GM20431 (cell line): ENCODE data around the gene ZMYND10.

Source experiments
- in situ Hi-C: fragments of 300-500 bp; cut with MseI, MboI; formaldehyde crosslinking; loops from one replicate; pipeline ENCODE4 v1.15.0; 2020; ENCODE audit warnings: low sequenced_read_pairs; ENCODE audit not compliant: unreplicated experiment

The ZMYND10 gene

GRCh38 chr3:50345586-50346234 lies at the start of gene ZMYND10:
TSS of gene ZMYND10 (minus strand) at chr3:50345732. CDS start at chr3:50345579, 153 bp downstream.
- in situ Hi-C loops: no loop called here

- in situ Hi-C loops: no loop called here
These were observed 47.5 kb upstream of the ZMYND10 start for GRCh38 chr3:50393061-50393460.

- in situ Hi-C loops: no loop called here
These were observed 46.7 kb upstream of the ZMYND10 start for GRCh38 chr3:50392101-50392715.

GRCh38 chr3:50390508-50391224 lies 45.1 kb upstream of the ZMYND10 start:
- in situ Hi-C loops: no loop called here

GRCh38 chr3:50389414-50389767 lies 43.9 kb upstream of the ZMYND10 start:
- in situ Hi-C loops: no loop called here

DNA sequence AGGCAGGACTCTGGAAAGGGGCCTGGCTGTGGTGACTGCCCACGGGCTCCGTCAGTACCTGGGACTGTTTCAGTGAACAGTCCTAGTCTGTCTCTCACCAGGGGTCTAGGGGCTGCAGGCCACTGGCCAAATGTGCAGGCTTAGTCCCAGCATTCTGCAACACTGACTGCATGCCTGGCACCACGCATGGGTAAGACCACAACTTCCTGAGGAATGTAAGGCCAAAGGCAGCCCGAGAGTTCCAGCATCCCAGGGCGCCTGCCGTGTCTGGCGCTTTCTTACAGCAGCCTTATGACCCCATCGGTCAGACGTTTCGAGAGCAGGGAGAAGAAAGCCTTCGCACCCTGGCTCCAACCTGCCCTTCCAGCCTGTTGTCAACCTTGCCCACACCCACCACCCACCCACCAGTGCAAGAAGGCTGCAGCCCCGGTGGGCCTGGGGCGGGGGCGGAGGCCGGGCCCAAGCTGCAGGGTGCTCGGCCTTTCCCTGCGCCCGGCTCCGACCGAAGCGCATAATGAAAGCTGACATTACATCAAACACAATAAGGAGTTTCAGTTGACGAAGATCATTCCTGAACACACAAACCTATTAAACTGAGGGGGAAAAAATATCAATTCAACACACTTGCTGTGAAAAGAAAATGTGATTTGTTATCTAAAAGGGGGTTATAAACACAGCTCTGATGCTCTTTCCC lies 43.3 kb upstream of the ZMYND10 start:
- in situ Hi-C loops: no loop called here

DNA sequence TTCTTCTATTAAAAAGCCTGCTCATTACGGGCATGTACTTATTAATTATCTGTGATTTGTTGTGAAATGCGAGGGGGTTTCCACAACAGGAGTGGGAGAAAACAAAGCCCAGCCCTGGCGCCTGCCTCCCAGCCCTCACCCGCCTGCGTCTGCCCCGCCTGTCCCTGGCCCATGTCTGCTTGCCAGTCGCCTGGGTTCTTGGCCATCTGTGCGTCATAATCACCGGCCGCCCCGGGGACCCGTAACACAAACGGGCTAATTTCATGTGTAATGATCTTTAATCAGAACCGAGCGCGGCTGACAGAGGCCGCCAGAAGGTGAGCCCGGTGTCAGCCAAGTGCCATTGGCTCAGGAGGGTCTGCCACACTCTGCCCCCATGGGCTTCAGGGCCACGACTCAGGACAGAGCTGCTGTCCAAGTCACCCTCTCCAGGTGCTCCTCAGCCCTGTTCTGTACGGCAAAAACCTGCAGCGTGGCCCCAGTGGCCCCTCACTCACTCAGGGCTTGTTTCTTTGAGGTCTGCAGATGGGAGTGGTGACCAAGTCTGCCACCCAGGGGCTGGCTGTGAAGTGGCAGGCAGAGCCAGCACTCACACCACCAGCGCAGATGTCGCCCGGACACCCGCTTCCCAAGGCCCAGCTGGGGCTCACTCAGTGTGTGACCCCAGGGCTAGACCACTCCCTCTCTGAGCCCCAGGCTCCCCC lies 42.6 kb upstream of the ZMYND10 start:
- in situ Hi-C loops: no loop called here

DNA sequence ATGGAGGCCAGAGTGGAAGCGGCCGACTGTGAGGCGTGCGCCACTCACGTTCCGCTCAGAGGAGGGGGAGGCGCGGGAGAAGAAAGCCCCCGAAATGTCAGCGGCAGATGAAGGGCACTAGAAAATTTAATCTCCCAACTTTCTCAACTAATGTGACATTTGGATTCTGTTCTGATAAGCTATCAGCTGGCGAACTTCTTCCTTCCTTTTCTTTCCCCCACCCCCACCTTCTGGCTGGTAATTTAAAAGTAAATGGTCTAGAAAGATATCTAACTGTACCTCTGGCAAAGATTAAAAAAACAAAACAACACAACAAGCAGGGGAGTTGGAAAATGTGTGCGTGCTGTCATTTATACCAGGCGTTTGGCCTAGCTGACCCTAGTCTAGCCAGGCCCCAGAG lies 40.2 kb upstream of the ZMYND10 start:
- in situ Hi-C loops: no loop called here

- in situ Hi-C loops: no loop called here
These were observed 38.2 kb upstream of the ZMYND10 start for GRCh38 chr3:50383750-50384149.

- in situ Hi-C loops: no loop called here
These were observed 37.2 kb upstream of the ZMYND10 start for GRCh38 chr3:50382722-50383121.

DNA sequence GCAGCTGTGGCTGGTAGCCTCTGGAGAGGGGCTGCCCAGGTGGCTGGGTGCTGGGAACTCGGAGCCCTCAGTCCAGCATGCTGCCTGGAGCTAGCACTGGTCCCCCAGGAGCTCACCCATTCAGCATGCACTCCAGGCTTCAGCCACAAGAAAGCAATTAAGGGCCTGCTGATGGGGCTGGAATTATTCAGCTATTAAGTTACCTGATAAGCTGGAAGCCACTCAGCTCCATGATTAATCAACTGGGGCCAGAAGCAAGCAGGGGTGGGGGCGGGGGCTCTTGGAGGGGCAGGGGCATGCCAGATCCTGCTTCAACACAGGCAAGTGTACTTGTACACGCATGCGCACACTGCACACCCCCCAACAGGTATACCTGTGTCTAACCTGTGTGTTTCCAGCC lies 35.9 kb upstream of the ZMYND10 start:
- in situ Hi-C loops: no loop called here

GRCh38 chr3:50380405-50381085 lies 35.0 kb upstream of the ZMYND10 start:
- in situ Hi-C loops: no loop called here

GRCh38 chr3:50378757-50379156 lies 33.2 kb upstream of the ZMYND10 start:
- in situ Hi-C loops: no loop called here

DNA sequence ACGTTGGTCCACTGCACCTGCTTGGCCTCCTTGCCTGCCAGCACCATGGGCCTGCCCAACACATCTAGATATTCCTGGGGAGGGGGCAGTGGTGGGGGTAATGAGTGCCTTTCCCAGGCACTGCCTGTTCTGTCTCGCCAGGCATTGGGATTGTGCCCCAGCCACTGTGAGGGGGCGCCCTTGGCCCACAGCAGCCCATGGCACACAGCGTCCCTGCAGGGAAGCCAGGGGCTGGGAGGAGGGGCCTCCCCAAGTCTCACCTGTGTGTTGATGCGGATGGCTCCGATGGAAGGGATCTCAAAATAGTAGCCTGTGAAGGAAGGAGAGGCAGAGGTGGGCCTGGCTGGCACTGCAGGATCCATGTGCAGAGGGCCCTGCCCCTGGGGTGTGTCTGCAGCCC lies 32.5 kb upstream of the ZMYND10 start:
- in situ Hi-C loops: no loop called here

- in situ Hi-C loops: no loop called here
These were observed 29.9 kb upstream of the ZMYND10 start for GRCh38 chr3:50375258-50375931.

GRCh38 chr3:50374363-50375257 lies 29.1 kb upstream of the ZMYND10 start:
- in situ Hi-C loops: no loop called here

- in situ Hi-C loops: no loop called here
These were observed 27.9 kb upstream of the ZMYND10 start for GRCh38 chr3:50373146-50374051.
